GM23338 (cell line): ENCODE results near the gene TRIM37.

Source experiments
- CREB1 ChIP-seq: fragments of 250-450 bp; sonication (Bioruptor Pico); IDR thresholded peaks from 2 replicates; pipeline ENCODE4 v1.5.0; 2020; ENCODE audit warnings: low read depth, mild to moderate bottlenecking, moderate library complexity
- CTCF ChIP-seq, 2 experiments: fragments of 200-600 bp in 1 of 2; sonication (generic) in 1 of 2; conservative IDR thresholded peaks; 2 replicates each; pipeline versions ENCODE4 v1.5.1 to v1.6.1; 2016 to 2017; ENCODE audit warnings: antibody characterized with exemption in 2 of 2, low read depth in 2 of 2, mild to moderate bottlenecking in 2 of 2, moderate library complexity in 1 of 2
- EZH2 ChIP-seq: fragments of 200-600 bp; sonication (generic); IDR thresholded peaks from one replicate; pipeline ENCODE4 v1.8.0; 2017; ENCODE audit warnings: antibody characterized with exemption, mild to moderate bottlenecking, low read depth; ENCODE audit not compliant: unreplicated experiment
- EZH2phosphoT487 ChIP-seq: fragments of 200-600 bp; sonication (generic); IDR thresholded peaks from one replicate; pipeline ENCODE4 v1.8.1; 2018; ENCODE audit warnings: antibody characterized with exemption; ENCODE audit not compliant: unreplicated experiment
- NANOG ChIP-seq: IDR thresholded peaks from 2 replicates; pipeline ENCODE4 v1.6.1; 2016; ENCODE audit warnings: antibody characterized with exemption, borderline replicate concordance
- POLR2AphosphoS5 ChIP-seq: IDR thresholded peaks from 2 replicates; pipeline ENCODE4 v1.6.1; 2016; ENCODE audit warnings: antibody characterized with exemption, low read depth
- REST ChIP-seq: IDR thresholded peaks from one replicate; pipeline ENCODE4 v1.6.1; 2018; ENCODE audit warnings: antibody characterized with exemption; ENCODE audit not compliant: unreplicated experiment
- STAT1 ChIP-seq: IDR thresholded peaks from one replicate; pipeline ENCODE4 v1.6.1; 2016; ENCODE audit warnings: antibody characterized with exemption; ENCODE audit not compliant: unreplicated experiment

GRCh38 chr17:58956997-58957724 lies 149.5 kb downstream of the TRIM37 start:
- TF ChIP-seq CTCF (conservative IDR thresholded peaks at IDR 0.05; ENCODE audit: low read depth in 2 of 2) (no peak), EZH2 (no peak), STAT1 (no peak), POLR2AphosphoS5 (no peak), CREB1 (no peak), EZH2phosphoT487 (no peak), NANOG (no peak), REST (no peak)
